H1 (cell line): ENCODE results near the gene EGFR. TPM values are rescaled to one million over a fixed set of nuclear protein-coding genes. Genes with fewer than 3 reads are reported as not detected.

Experiments used
- JUN ChIP-seq: IDR thresholded peaks from 2 replicates; pipeline ENCODE4 v1.6.1; 2011; ENCODE audit warnings: low read depth, mild to moderate bottlenecking, improper control_type of control experiment, low read length
- RBBP5 ChIP-seq: IDR thresholded peaks from 2 replicates; pipeline ENCODE4 v1.7.1; 2012; ENCODE audit warnings: low read depth, mild to moderate bottlenecking, inconsistent platforms, low read length, moderate library complexity, borderline replicate concordance
- RNF2 ChIP-seq: fragments of 200-900, 300-1000 bp; sonication (generic); IDR thresholded peaks from 2 replicates; pipeline ENCODE4 v1.7.1; 2016; ENCODE audit warnings: borderline replicate concordance, low read depth, mild to moderate bottlenecking, antibody characterized with exemption, low read length; ENCODE audit not compliant: poor library complexity, severe bottlenecking; ENCODE audit errors: missing control alignments
- YY1 ChIP-seq: IDR thresholded peaks from 2 replicates; pipeline ENCODE4 v1.6.1; 2011; ENCODE audit warnings: low read depth, mild to moderate bottlenecking, low read length
- polyA plus RNA-seq, 7 experiments: library from polyadenylated mRNA; depleted of rRNA in 3 of 7; stranded (reverse) in 5 of 7; unstranded in 2 of 7; fragments of >200 nt in 5 of 7; fragments of 200-250 nt in 2 of 7; gene quantifications; 1 replicate in 5 of 7; 2 replicates in 1 of 7; 4 replicates in 1 of 7; pipeline versions ENCODE4 v1.2.1 to v1.2.3, GENCODE V29; 2011 to 2013; ENCODE audit warnings: missing spikeins in 2 of 7, mixed read lengths in 2 of 7
- total RNA-seq: library from RNA; stranded (reverse); fragmentation: NEBNext Ultra II Directional; extraction: Animal tissue kit (Norgen Biotek cat#: 25700); gene quantifications from 2 replicates; pipeline ENCODE4 v1.2.1, GENCODE V29; 2021
- TF ChIP-seq, protein P1 (sequence below): IDR thresholded peaks from 2 replicates; pipeline ENCODE4 v1.6.1; 2012; ENCODE audit warnings: inconsistent platforms

The EGFR gene
- total and polyA plus RNA-seq, 2 of the 8 experiments (the other 6 are each of a cell fraction or from before 2014, with no cell fraction given), result 1.9 to 5.8 TPM

GRCh38 chr7:55178292-55178862 lies 159.6 kb downstream of the EGFR start (continued):
- TF ChIP-seq, protein P1, sequence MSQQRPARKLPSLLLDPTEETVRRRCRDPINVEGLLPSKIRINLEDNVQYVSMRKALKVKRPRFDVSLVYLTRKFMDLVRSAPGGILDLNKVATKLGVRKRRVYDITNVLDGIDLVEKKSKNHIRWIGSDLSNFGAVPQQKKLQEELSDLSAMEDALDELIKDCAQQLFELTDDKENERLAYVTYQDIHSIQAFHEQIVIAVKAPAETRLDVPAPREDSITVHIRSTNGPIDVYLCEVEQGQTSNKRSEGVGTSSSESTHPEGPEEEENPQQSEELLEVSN, result no peak
- no peak for TF ChIP-seq JUN
- no peak for TF ChIP-seq RBBP5
- TF ChIP-seq YY1, result no peak
- no peak for TF ChIP-seq RNF2
